Gastrocnemius medialis (tissue), 4 donors: ENCODE data around the gene GAREM1. TPM values are rescaled to one million over a fixed set of nuclear protein-coding genes. Genes with fewer than 3 reads are reported as not detected.

ENCODE experiments used
- ATAC-seq, 2 donors: fragments of 150-250 bp; one replicate each; pipeline ENCODE4 v1.9.1; 2016
- DNase-seq, 2 donors: peaks; one replicate each; pipeline ENCODE4 v3.0.0-alpha.2; 2019
- H3K27ac ChIP-seq, 4 donors: fragments of 200-600 bp; sonication (generic); 1 replicate in 1 of 4; 2 replicates in 3 of 4; pipeline ENCODE4 v1.5.1; 2016 to 2018; ENCODE audit warnings: mild to moderate bottlenecking in 2 of 4, moderate library complexity in 1 of 4
- H3K27me3 ChIP-seq, 3 donors: fragments of 200-600 bp; sonication (generic) in 2 of 3; 1 replicate in 1 of 3; 2 replicates in 2 of 3; pipeline versions ENCODE4 v1.5.1 to v1.6.0; 2016 to 2019; ENCODE audit warnings: mild to moderate bottlenecking in 1 of 3, moderate library complexity in 1 of 3
- H3K36me3 ChIP-seq, 2 donors: fragments of 200-600 bp; sonication (generic) in 1 of 2; one replicate each; pipeline ENCODE4 v1.5.1; 2017 to 2018
- H3K4me1 ChIP-seq, 2 donors: fragments of 200-600 bp; sonication (generic) in 1 of 2; one replicate each; pipeline ENCODE4 v1.5.1; 2016 to 2017; ENCODE audit warnings: mild to moderate bottlenecking in 2 of 2
- H3K4me3 ChIP-seq, 4 donors: fragments of 200-600 bp; sonication (generic) in 3 of 4; 1 replicate in 1 of 4; 2 replicates in 3 of 4; pipeline ENCODE4 v1.5.1; 2016 to 2019; ENCODE audit warnings: mild to moderate bottlenecking in 2 of 4
- H3K9me3 ChIP-seq, 3 donors: fragments of 200-600 bp; sonication (generic) in 2 of 3; 1 replicate in 1 of 3; 2 replicates in 2 of 3; pipeline ENCODE4 v1.5.1; 2016 to 2019
- POLR2A ChIP-seq, 2 donors: fragments of 450-650 bp; IDR thresholded peaks; one replicate each; pipeline ENCODE4 v1.6.1; 2017; ENCODE audit warnings: antibody characterized with exemption in 2 of 2, mild to moderate bottlenecking in 2 of 2, moderate library complexity in 2 of 2
- in situ Hi-C, 4 donors: fragments of 200-750 bp; cut with MboI; loops; one replicate each; pipeline versions ENCODE4 v1.15.0 to v1.8.0; 2017; ENCODE audit warnings: low sequenced_read_pairs in 4 of 4
- intact Hi-C: fragments of 100-400 bp; cut with DNase I; formaldehyde crosslinking; loops from one replicate; pipeline ENCODE4 v1.15.1; 2023; ENCODE audit warnings: low total_unique reads
- total RNA-seq, 4 donors: library from RNA; depleted of rRNA; stranded (reverse); fragments of >200 nt; gene quantifications; one replicate each; pipeline versions ENCODE4 v1.1.0 to v1.2.3, GENCODE V29; 2016
- TF ChIP-seq, protein P1 (sequence below), 5 experiments: fragments of 450-650 bp in 3 of 5; fragments of 200-600 bp in 2 of 5; sonication (generic) in 2 of 5; IDR thresholded peaks in 4 of 5; conservative IDR thresholded peaks in 1 of 5; 1 replicate in 4 of 5; 2 replicates in 1 of 5; pipeline ENCODE4 v1.5.1; 2016 to 2019; ENCODE audit warnings: antibody characterized with exemption in 5 of 5, mild to moderate bottlenecking in 3 of 5, moderate library complexity in 3 of 5

GAREM1 gene
- total RNA-seq, 4 donors from 2014 or later, result 13.4 to 21.9 (median 16.4) TPM

DNA sequence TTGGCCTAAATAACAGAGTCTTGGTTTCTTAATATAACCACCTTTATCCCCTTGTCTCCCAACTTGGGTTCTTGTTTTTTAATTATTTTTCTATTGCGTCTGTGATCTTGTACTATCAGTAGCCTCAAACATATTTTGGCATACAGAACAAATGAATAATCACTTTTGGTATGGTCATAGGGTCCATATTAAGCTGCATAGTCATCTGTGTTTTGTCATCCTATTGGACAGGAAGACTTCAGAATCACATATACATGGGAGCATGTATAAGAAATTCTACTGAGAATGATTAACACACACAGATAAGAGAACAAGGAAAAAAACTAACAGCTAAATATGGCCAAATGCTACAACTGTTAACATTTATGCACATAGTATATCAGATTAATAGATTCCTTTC is 154.8 kb downstream of the GAREM1 start:
- peaks cover 6 to 15% of the 10 kb centered on the region in 2 donors for H3K4me1 ChIP-seq
- no peaks in the 10 kb centered on the region for H3K36me3 ChIP-seq
- H3K9me3 ChIP-seq, result no peaks in the 10 kb centered on the region
- no peak overlapping the region for H3K27ac ChIP-seq
- no peaks in the 10 kb centered on the region for H3K27me3 ChIP-seq
- intact Hi-C loops, result no loop called here
- ATAC-seq (no peak), DNase-seq (no peak)
- TF ChIP-seq, protein P1, sequence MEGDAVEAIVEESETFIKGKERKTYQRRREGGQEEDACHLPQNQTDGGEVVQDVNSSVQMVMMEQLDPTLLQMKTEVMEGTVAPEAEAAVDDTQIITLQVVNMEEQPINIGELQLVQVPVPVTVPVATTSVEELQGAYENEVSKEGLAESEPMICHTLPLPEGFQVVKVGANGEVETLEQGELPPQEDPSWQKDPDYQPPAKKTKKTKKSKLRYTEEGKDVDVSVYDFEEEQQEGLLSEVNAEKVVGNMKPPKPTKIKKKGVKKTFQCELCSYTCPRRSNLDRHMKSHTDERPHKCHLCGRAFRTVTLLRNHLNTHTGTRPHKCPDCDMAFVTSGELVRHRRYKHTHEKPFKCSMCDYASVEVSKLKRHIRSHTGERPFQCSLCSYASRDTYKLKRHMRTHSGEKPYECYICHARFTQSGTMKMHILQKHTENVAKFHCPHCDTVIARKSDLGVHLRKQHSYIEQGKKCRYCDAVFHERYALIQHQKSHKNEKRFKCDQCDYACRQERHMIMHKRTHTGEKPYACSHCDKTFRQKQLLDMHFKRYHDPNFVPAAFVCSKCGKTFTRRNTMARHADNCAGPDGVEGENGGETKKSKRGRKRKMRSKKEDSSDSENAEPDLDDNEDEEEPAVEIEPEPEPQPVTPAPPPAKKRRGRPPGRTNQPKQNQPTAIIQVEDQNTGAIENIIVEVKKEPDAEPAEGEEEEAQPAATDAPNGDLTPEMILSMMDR (IDR thresholded peaks at IDR 0.05 in 4 of 5, conservative IDR thresholded peaks at IDR 0.05 in 1 of 5), result no peak
- no peak overlapping the region for H3K4me3 ChIP-seq
- in situ Hi-C loops, result no loop called here

DNA sequence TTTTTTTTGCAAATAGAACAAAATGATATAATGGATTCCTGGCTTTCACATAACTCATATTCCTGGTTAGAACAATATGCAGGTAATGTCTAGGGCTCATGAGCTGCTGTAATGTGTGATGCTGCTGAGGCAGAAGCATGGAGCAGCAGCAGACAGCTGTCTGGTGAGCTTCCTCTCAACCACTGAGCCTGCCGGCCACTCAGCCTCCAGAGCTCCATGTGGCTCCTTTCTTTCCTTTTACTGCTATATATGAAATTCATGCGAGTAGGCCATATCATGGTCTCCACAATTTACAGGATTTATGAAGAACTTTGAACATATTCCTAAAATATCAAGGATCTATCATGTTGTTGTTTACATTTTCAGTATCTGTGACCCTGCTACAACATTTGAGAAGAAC is 159.9 kb downstream of the GAREM1 start:
- DNase-seq (no peak), ATAC-seq (no peak)
- in situ Hi-C loops (no loop called here), intact Hi-C loops (no loop called here)
- Histone ChIP-seq H3K4me3 (no peak overlapping the region), H3K27me3 (no peaks in the 10 kb centered on the region), H3K36me3 (no peaks in the 10 kb centered on the region), H3K4me1 (no peaks in the 10 kb centered on the region), H3K27ac (no peak overlapping the region), H3K9me3 (no peaks in the 10 kb centered on the region)
- no peak for TF ChIP-seq POLR2A (IDR thresholded peaks at IDR 0.05)
- TF ChIP-seq, protein P1 (IDR thresholded peaks at IDR 0.05 in 4 of 5, conservative IDR thresholded peaks at IDR 0.05 in 1 of 5), result no peak

- DNase-seq (no peak), ATAC-seq (no peak)
- H3K27me3 ChIP-seq, result no peaks in the 10 kb centered on the region
- intact Hi-C loops, result no loop called here
- no peak for TF ChIP-seq POLR2A (IDR thresholded peaks at IDR 0.05)
- TF ChIP-seq, protein P1 (IDR thresholded peaks at IDR 0.05 in 4 of 5, conservative IDR thresholded peaks at IDR 0.05 in 1 of 5), result no peak
- H3K27ac ChIP-seq, result no peak overlapping the region
- no peaks in the 10 kb centered on the region for H3K9me3 ChIP-seq
- in situ Hi-C loops, result no loop called here
- no peak overlapping the region for H3K4me3 ChIP-seq
- no peaks in the 10 kb centered on the region for H3K36me3 ChIP-seq
- H3K4me1 ChIP-seq, result no peaks in the 10 kb centered on the region
Observed at GRCh38 chr18:32310101-32310500, 160.6 kb downstream of the GAREM1 start.

GRCh38 chr18:32308493-32309120 is 162.1 kb downstream of the GAREM1 start:
- no peak for TF ChIP-seq POLR2A (IDR thresholded peaks at IDR 0.05)
- TF ChIP-seq, protein P1 (IDR thresholded peaks at IDR 0.05 in 4 of 5, conservative IDR thresholded peaks at IDR 0.05 in 1 of 5), result no peak
- intact Hi-C loops, result loop anchor here (10.0 kb wide), 1 partner anchor 214 kb away; the partner anchor contains the start of gene RNF138
- ATAC-seq, result peak; percentile 75 to 76
- DNase-seq, result no peak
- H3K4me3 ChIP-seq, result no peak overlapping the region
- no peaks in the 10 kb centered on the region for H3K9me3 ChIP-seq
- no peaks in the 10 kb centered on the region for H3K4me1 ChIP-seq
- no peaks in the 10 kb centered on the region for H3K36me3 ChIP-seq
- in situ Hi-C loops, result no loop called here
- H3K27me3 ChIP-seq, result no peaks in the 10 kb centered on the region
- H3K27ac ChIP-seq, result no peak overlapping the region

- TF ChIP-seq, protein P1 (IDR thresholded peaks at IDR 0.05 in 4 of 5, conservative IDR thresholded peaks at IDR 0.05 in 1 of 5), result no peak
- TF ChIP-seq POLR2A (IDR thresholded peaks at IDR 0.05), result no peak
- H3K36me3 ChIP-seq, result no peaks in the 10 kb centered on the region
- H3K9me3 ChIP-seq, result no peaks in the 10 kb centered on the region
- no peak for DNase-seq
- no peak overlapping the region for H3K4me3 ChIP-seq
- H3K27ac ChIP-seq, result peak overlapping the region; percentile 66 to 85 (median 78)
- H3K27me3 ChIP-seq, result no peaks in the 10 kb centered on the region
- ATAC-seq, result no peak
- H3K4me1 ChIP-seq, result peaks cover 16 to 23% of the 10 kb centered on the region in 2 donors
- in situ Hi-C loops (no loop called here), intact Hi-C loops (loop anchor here (5.0 to 10.0 kb wide), 3 partner anchors 59 to 209 kb away; partner anchors contain the start of gene RNF138)
Observed at GRCh38 chr18:32303400-32303799, 167.3 kb downstream of the GAREM1 start.
